Glomerular endothelial cell (primary cell): ENCODE results near the gene PEAR1. TPM values are rescaled to one million over a fixed set of nuclear protein-coding genes. Genes with fewer than 3 reads are reported as not detected.

ENCODE experiments used
- DNase-seq: peaks from one replicate; pipeline ENCODE4 v3.0.0-alpha.2; 2011; ENCODE audit warnings: low read depth, low spot score; ENCODE audit errors: extremely low read depth
- total RNA-seq: library from RNA; depleted of rRNA; stranded (reverse); fragments of >200 nt; gene quantifications from 2 replicates; pipeline ENCODE4 v1.2.3, GENCODE V29; 2015

The PEAR1 gene
- total RNA-seq, 1 donor from 2014 or later, result 80.5 TPM

GRCh38 chr1:156859523-156860112 lies 33.9 kb upstream of the PEAR1 start:
- no peak for DNase-seq

GRCh38 chr1:156860113-156860627 lies 33.3 kb upstream of the PEAR1 start:
- no peak for DNase-seq

DNA sequence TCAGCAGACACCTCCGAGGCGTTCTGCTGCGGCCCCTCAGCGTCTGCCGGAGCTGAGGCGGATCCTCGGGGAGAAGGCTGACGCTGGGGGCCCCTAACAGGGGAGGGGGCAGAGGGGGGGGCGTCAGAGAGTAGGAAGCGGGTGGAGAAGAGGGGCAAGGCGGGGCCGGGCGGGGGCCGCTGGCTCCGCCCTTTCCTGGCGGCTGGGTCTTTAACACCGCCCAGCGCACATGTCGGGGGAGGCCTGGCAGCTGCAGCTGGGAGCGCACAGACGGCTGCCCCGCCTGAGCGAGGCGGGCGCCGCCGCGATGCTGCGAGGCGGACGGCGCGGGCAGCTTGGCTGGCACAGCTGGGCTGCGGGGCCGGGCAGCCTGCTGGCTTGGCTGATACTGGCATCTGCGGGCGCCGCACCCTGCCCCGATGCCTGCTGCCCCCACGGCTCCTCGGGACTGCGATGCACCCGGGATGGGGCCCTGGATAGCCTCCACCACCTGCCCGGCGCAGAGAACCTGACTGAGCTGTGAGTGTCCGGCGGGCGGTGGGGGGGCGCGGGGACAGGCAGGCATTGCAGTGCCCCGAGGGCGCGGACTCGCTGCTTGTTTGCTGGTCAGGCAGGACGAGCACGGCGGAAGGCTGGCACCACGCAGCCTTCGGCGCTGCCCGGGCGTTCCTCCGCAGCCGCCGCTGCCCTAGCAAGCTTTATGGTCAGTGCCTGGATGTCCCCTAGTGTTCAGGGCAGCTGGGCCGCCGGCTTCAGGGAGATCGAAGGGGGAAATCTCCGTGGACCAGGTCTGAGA lies 32.7 kb upstream of the PEAR1 start, which contains the start of gene NTRK1:
Gene NTRK1, plus strand, starts transcription at position 238 of the 796 bp plus-strand sequence. Its CDS starts 70 bp downstream, at position 308.
- DNase-seq, result no peak

DNA sequence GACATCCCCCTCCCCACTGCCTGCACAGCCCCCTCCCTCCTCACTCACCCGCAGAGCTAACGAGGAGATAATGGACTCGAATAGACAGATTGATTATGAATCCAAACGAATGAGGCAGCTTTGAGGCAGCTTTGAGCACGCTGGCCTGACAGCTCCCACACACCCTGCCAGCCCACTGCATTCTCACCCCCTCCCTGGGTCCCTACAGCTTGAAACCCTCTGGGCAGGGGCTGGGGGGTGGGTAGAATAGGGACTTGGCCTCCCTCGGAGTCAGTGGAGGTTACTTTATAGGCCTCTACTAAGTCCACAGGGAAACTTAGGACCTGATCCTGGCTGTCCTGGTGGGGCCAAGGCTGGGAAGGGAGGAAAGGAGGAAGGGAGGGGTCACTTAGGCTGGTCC lies 30.9 kb upstream of the PEAR1 start:
- no peak for DNase-seq

DNA sequence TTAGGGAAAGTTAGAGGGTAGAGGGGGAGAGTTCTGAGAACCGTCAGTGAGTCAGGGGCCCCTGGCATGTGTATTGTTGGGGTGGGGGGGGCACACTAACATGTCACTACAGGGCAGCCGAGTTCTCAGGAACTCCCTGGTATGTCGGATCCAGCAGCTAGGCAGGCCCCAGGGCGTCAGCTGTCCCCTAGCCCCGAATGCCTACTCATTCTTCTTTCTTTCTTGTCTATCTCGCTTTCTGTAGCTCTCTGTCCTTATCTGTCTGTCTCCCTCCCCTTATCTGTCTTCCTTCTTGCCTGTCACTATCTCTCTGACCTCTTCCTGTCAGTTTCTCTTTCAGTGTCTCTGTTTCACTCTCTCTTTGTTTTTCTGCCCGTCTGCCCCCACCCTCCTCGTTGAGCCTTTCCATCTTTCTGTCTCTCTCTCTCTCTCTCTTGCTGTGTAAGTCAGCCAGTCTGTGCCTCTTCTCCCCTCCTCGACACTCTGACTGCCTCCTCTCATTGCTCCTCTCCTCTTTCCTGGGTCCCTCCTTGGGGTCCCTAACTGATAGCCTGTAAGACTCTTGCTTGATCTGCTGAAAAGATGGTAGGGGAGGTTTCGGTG lies 30.4 kb upstream of the PEAR1 start:
- no peak for DNase-seq

- DNase-seq, result no peak
These were observed 29.9 kb upstream of the PEAR1 start for GRCh38 chr1:156863631-156864030.

GRCh38 chr1:156864796-156865195 lies 28.7 kb upstream of the PEAR1 start:
- DNase-seq, result no peak

- no peak for DNase-seq
These were observed 28.3 kb upstream of the PEAR1 start for GRCh38 chr1:156865258-156865657.

DNA sequence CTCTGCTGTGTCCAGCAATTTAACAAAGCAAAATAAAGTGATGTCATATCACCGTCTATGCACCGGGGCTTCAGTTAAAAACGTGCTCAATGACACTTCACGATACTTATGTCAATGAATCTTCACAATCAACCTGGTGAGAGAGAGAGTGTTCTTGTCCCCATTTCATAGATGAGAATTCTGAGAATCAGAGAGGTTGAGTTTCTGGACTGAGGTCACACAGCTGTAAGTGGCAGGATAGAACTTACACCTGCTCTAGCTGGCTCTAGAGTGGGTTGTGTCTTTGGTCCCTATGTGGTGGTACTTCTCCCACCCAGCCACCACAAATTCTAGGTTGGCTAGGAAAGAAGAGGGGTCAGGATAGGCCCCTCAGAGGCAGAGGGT lies 27.7 kb upstream of the PEAR1 start:
- no peak for DNase-seq

GRCh38 chr1:156866249-156866909 lies 27.1 kb upstream of the PEAR1 start:
- no peak for DNase-seq

- no peak for DNase-seq
These were observed 25.2 kb upstream of the PEAR1 start for GRCh38 chr1:156868341-156868740.

- no peak for DNase-seq
These were observed 24.1 kb upstream of the PEAR1 start for GRCh38 chr1:156869455-156869854.

- DNase-seq, result no peak
These were observed 19.9 kb upstream of the PEAR1 start for GRCh38 chr1:156873659-156874058.

GRCh38 chr1:156874142-156874541 lies 19.4 kb upstream of the PEAR1 start:
- DNase-seq, result no peak

- no peak for DNase-seq
These were observed 18.8 kb upstream of the PEAR1 start for GRCh38 chr1:156874572-156875340.

DNA sequence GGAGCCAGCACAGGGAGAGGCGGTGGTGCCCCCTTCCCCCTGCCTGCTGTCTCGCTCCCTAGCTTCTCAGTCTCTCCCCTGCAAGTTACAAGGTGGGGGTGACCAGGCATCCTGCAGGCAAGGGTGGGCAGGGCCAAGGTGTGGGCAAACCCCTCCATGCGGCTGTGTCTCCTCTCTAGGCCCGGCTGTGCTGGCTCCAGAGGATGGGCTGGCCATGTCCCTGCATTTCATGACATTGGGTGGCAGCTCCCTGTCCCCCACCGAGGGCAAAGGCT lies 18.2 kb upstream of the PEAR1 start:
- DNase-seq, result no peak

- no peak for DNase-seq
These were observed 17.2 kb upstream of the PEAR1 start for GRCh38 chr1:156876281-156876680.

GRCh38 chr1:156877433-156878170 lies 15.9 kb upstream of the PEAR1 start:
- DNase-seq, result no peak

DNA sequence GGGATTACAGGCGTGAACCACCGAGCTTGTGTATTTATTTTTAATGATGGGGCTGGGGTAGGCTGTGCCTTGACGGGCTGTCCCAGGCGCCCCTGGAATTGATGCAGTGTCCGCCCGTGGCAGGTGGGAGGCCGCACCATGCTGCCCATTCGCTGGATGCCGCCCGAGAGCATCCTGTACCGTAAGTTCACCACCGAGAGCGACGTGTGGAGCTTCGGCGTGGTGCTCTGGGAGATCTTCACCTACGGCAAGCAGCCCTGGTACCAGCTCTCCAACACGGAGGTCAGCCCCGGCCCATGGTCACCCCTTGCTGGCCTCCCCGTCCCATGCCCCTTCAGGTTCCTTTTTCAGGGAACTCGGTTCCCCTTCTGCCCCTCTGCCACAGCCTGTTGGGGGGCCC lies 13.6 kb upstream of the PEAR1 start:
- DNase-seq, result no peak

GRCh38 chr1:156880473-156880872 lies 13.0 kb upstream of the PEAR1 start:
- DNase-seq, result no peak
